GM23248 (cell line): ENCODE data around the gene SCN2A. TPM values are rescaled to one million over a fixed set of nuclear protein-coding genes. Genes with fewer than 3 reads are reported as not detected.
"Not testable (repeated sequence)": the region's sequence is repeated elsewhere in the genome, so short reads cannot be mapped to it uniquely, and the experiment has no call there.

Experiments
- DNase-seq: peaks from one replicate; pipeline ENCODE4 v3.0.0-alpha.2; 2015
- H2AFZ ChIP-seq: fragments of 200-600 bp; sonication (generic); 2 replicates; pipeline ENCODE4 v1.6.1; 2016; ENCODE audit warnings: antibody characterized with exemption
- H3F3A ChIP-seq: fragments of 200-600 bp; sonication (generic); 2 replicates; pipeline ENCODE4 v1.6.1; 2016; ENCODE audit warnings: mild to moderate bottlenecking, antibody characterized with exemption, mixed run types; ENCODE audit not compliant: insufficient read depth
- H3K27ac ChIP-seq: fragments of 200-600 bp; sonication (generic); 2 replicates; pipeline ENCODE4 v1.5.1; 2016; ENCODE audit warnings: mild to moderate bottlenecking
- H3K27me3 ChIP-seq: fragments of 200-600 bp; sonication (generic); replicated peaks from 2 replicates; pipeline ENCODE4 v1.6.1; 2016; ENCODE audit warnings: mild to moderate bottlenecking; ENCODE audit not compliant: insufficient read depth
- H3K36me3 ChIP-seq: fragments of 200-600 bp; sonication (generic); 2 replicates; pipeline ENCODE4 v1.6.1; 2016; ENCODE audit warnings: low read depth, mild to moderate bottlenecking
- H3K4me1 ChIP-seq: fragments of 200-600 bp; sonication (generic); 2 replicates; pipeline ENCODE4 v1.6.1; 2016; ENCODE audit warnings: mild to moderate bottlenecking; ENCODE audit not compliant: insufficient read depth
- H3K4me2 ChIP-seq: fragments of 200-600 bp; sonication (generic); one replicate; pipeline ENCODE4 v1.6.1; 2016; ENCODE audit warnings: mild to moderate bottlenecking; ENCODE audit not compliant: unreplicated experiment
- H3K4me3 ChIP-seq: fragments of 200-600 bp; sonication (generic); 2 replicates; pipeline ENCODE4 v1.5.1; 2016; ENCODE audit warnings: mild to moderate bottlenecking
- H3K79me2 ChIP-seq: fragments of 200-600 bp; sonication (generic); 2 replicates; pipeline ENCODE4 v1.6.1; 2016; ENCODE audit warnings: mild to moderate bottlenecking; ENCODE audit not compliant: insufficient read depth
- H3K9ac ChIP-seq: fragments of 200-600 bp; sonication (generic); 2 replicates; pipeline ENCODE4 v1.6.1; 2016; ENCODE audit warnings: mild to moderate bottlenecking
- H3K9me2 ChIP-seq: fragments of 200-600 bp; sonication (generic); 2 replicates; pipeline ENCODE4 v1.6.1; 2016; ENCODE audit warnings: mixed run types, mild to moderate bottlenecking, moderate library complexity; ENCODE audit not compliant: insufficient read depth
- H3K9me3 ChIP-seq: fragments of 200-600 bp; sonication (generic); one replicate; pipeline ENCODE4 v1.6.1; 2017; ENCODE audit warnings: low read depth
- H4K20me1 ChIP-seq: fragments of 200-600 bp; sonication (generic); 2 replicates; pipeline ENCODE4 v1.6.0; 2016; ENCODE audit not compliant: insufficient read depth
- EZH2 ChIP-seq: fragments of 200-600 bp; sonication (generic); IDR thresholded peaks from 2 replicates; pipeline ENCODE4 v1.6.1; 2018; ENCODE audit warnings: antibody characterized with exemption, mild to moderate bottlenecking; ENCODE audit not compliant: insufficient read depth, poor library complexity, severe bottlenecking
- EZH2phosphoT487 ChIP-seq: fragments of 200-600 bp; sonication (generic); IDR thresholded peaks from 2 replicates; pipeline ENCODE4 v1.6.1; 2018; ENCODE audit warnings: antibody characterized with exemption, moderate library complexity, mild to moderate bottlenecking, low read depth; ENCODE audit not compliant: insufficient read depth
- WGBS, 2 experiments: methylation state at CpG; one replicate each; pipeline ENCODE4 v1.1.6; 2015 to 2017; ENCODE audit warnings: low lambda C conversion rate in 2 of 2, low coverage in 1 of 2; ENCODE audit errors: missing lambda C conversion rate in 2 of 2; 5-methylcytosine and 5-hydroxymethylcytosine counted together
- in situ Hi-C: fragments of 300-500 bp; cut with MboI; formaldehyde crosslinking; loops from 2 replicates; pipeline ENCODE4 v1.15.0; 2020
- polyA plus RNA-seq: library from polyadenylated mRNA; unstranded; fragments of >200 nt; fragmentation: Nextera tagmentation; extraction: Ambion mirVana; gene quantifications from 2 replicates; pipeline ENCODE4 v1.2.1, GENCODE V29; 2016
- total RNA-seq: library from RNA; depleted of rRNA; stranded (reverse); fragments of >200 nt; shearing (Covaris generic); gene quantifications from 2 replicates; pipeline ENCODE4 v1.2.3, GENCODE V29; 2014

SCN2A gene
- total and polyA plus RNA-seq, 2 experiments from 2014 or later, result 1.6 to 2.2 TPM

GRCh38 chr2:165251366-165251765, 12.2 kb downstream of the SCN2A start:
- H3K4me3 ChIP-seq, result no peak overlapping the region
- TF ChIP-seq EZH2phosphoT487 (no peak), EZH2 (no peak)
- no peaks in the 10 kb centered on the region for H3K4me1 ChIP-seq
- H3K9me2 ChIP-seq, result no peaks in the 10 kb centered on the region
- no peak overlapping the region for H2AFZ ChIP-seq
- H3K9ac ChIP-seq, result no peak overlapping the region
- 57 to 73% methylated on average over 4 of the region's 4 CpGs for WGBS, 2 experiments
- no peak for DNase-seq
- H3K27ac ChIP-seq, result no peak overlapping the region
- no peaks in the 10 kb centered on the region for H3F3A ChIP-seq
- H3K9me3 ChIP-seq, result no peaks in the 10 kb centered on the region
- no peaks in the 10 kb centered on the region for H3K27me3 ChIP-seq
- H4K20me1 ChIP-seq, result no peaks in the 10 kb centered on the region
- H3K79me2 ChIP-seq, result no peaks in the 10 kb centered on the region
- H3K4me2 ChIP-seq, result no peak overlapping the region
- no peaks in the 10 kb centered on the region for H3K36me3 ChIP-seq
- in situ Hi-C loops, result no loop called here

- H3K4me3 ChIP-seq, result no peak overlapping the region
- no peak overlapping the region for H2AFZ ChIP-seq
- no peaks in the 10 kb centered on the region for H3F3A ChIP-seq
- in situ Hi-C loops, result no loop called here
- no peaks in the 10 kb centered on the region for H4K20me1 ChIP-seq
- no peak overlapping the region for H3K27ac ChIP-seq
- H3K9me2 ChIP-seq, result no peaks in the 10 kb centered on the region
- H3K27me3 ChIP-seq, result no peaks in the 10 kb centered on the region
- H3K9ac ChIP-seq, result no peak overlapping the region
- no peaks in the 10 kb centered on the region for H3K36me3 ChIP-seq
- no peaks in the 10 kb centered on the region for H3K79me2 ChIP-seq
- H3K9me3 ChIP-seq, result no peaks in the 10 kb centered on the region
- TF ChIP-seq EZH2 (no peak), EZH2phosphoT487 (no peak)
- no peaks in the 10 kb centered on the region for H3K4me1 ChIP-seq
- H3K4me2 ChIP-seq, result no peak overlapping the region
- DNase-seq, result no peak
Measured at GRCh38 chr2:165253178-165253577, 14.0 kb downstream of the SCN2A start.

- H3K79me2 ChIP-seq, result no peaks in the 10 kb centered on the region
- in situ Hi-C loops, result no loop called here
- no peaks in the 10 kb centered on the region for H3K4me1 ChIP-seq
- 84 to 87% methylated on average over 2 of the region's 2 CpGs for WGBS, 2 experiments
- no peaks in the 10 kb centered on the region for H3K27me3 ChIP-seq
- no peak overlapping the region for H3K4me2 ChIP-seq
- H2AFZ ChIP-seq, result no peak overlapping the region
- no peak for DNase-seq
- no peak overlapping the region for H3K4me3 ChIP-seq
- no peak overlapping the region for H3K9ac ChIP-seq
- H3K9me2 ChIP-seq, result no peaks in the 10 kb centered on the region
- H3K27ac ChIP-seq, result no peak overlapping the region
- H3K9me3 ChIP-seq, result no peaks in the 10 kb centered on the region
- TF ChIP-seq EZH2 (no peak), EZH2phosphoT487 (no peak)
- no peaks in the 10 kb centered on the region for H3K36me3 ChIP-seq
- no peaks in the 10 kb centered on the region for H3F3A ChIP-seq
- H4K20me1 ChIP-seq, result no peaks in the 10 kb centered on the region
Measured at GRCh38 chr2:165256618-165257017, 17.4 kb downstream of the SCN2A start.

- H3F3A ChIP-seq, H2AFZ ChIP-seq, in situ Hi-C loops, H3K9me2 ChIP-seq, H3K4me2 ChIP-seq, H3K36me3 ChIP-seq, DNase-seq, H3K79me2 ChIP-seq, H3K4me1 ChIP-seq, H3K27me3 ChIP-seq, H3K27ac ChIP-seq, H3K9ac ChIP-seq, H3K4me3 ChIP-seq, H4K20me1 ChIP-seq, H3K9me3 ChIP-seq: not testable (repeated sequence)
- WGBS, 2 experiments, result 25 to 32% methylated on average over 2 of the region's 2 CpGs
Measured at GRCh38 chr2:165260347-165260746, 21.1 kb downstream of the SCN2A start.

GRCh38 chr2:165268754-165269153, 29.5 kb downstream of the SCN2A start:
- TF ChIP-seq EZH2 (no peak), EZH2phosphoT487 (no peak)
- Histone ChIP-seq H2AFZ (no peak overlapping the region), H3K4me3 (no peak overlapping the region), H3K36me3 (no peaks in the 10 kb centered on the region), H3K27ac (no peak overlapping the region), H4K20me1 (no peaks in the 10 kb centered on the region), H3K4me1 (peaks cover 8% of the 10 kb centered on the region), H3K9me3 (no peaks in the 10 kb centered on the region), H3K4me2 (no peak overlapping the region), H3K27me3 (no peaks in the 10 kb centered on the region), H3K9ac (no peak overlapping the region), H3K79me2 (no peaks in the 10 kb centered on the region), H3K9me2 (no peaks in the 10 kb centered on the region), H3F3A (no peaks in the 10 kb centered on the region)
- in situ Hi-C loops, result no loop called here
- 25 to 28% methylated on average over 2 of the region's 2 CpGs for WGBS, 2 experiments
- DNase-seq, result no peak
